HG03460 (cell line): ENCODE measurements around the gene RANBP3.

Experiments used
- ATAC-seq: cut with Tn5 transposase; IDR thresholded peaks from one replicate; pipeline ENCODE4 v1.9.1; 2021; ENCODE audit not compliant: unreplicated experiment

The RANBP3 gene

DNA sequence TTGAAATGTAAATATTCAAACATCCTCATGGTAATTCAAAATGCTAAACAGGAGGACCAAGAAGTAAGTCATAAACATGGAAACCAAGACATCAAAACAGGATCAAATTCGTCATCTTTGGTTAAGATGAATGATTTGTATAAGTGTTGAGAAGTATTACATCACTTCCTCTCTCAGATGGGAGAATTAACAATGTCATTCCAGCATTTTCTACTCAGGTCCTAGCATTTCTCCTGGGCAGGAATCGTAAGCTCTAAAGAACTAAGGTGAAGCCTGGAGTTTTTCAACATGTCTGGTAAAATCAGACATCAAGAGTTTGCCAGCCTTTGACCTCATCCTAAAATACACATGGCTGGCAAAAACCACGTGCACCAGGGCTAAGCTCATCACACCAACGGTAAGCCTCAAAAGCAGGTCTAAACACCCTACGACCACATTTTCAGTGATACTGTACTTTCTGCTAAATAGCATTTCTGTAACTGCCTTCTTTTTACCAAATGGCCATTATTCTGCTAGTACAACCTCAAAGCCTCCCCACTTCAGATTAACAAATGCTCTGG is 24.8 kb downstream of the RANBP3 start:
- no peak for ATAC-seq

- no peak for ATAC-seq
Measured at GRCh38 chr19:5952193-5953029, 25.5 kb downstream of the RANBP3 start.

- ATAC-seq: no peak
Measured at GRCh38 chr19:5951338-5951861, 26.5 kb downstream of the RANBP3 start.

- no peak for ATAC-seq
Measured at GRCh38 chr19:5950741-5951140, 27.2 kb downstream of the RANBP3 start.

DNA sequence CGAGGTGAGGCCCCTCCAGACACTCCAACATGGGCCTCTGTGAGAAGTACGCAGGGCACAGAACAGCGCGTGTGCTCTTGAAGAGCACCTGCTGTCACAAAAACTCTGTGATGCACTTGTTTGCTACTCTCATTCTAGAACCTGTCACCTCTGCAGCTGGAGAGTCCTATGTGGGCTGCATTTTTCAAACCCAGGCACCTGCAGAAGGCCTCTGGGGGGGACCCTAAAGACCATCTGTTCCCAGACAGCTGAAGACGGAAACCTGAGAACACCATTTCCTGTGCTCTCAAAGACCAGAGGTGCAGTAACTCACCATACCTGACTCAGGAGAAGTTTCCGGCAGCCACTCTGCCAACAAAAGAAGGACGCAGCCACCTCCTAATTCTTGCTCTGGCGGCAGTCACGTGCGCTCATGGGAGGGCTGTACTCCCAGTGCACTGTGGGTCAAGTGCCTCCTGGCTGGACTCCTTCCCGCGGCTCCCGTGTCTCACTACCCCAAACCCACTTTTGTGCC is 28.1 kb downstream of the RANBP3 start:
- no peak for ATAC-seq

GRCh38 chr19:5948752-5949564 is 29.0 kb downstream of the RANBP3 start:
- ATAC-seq: no peak

DNA sequence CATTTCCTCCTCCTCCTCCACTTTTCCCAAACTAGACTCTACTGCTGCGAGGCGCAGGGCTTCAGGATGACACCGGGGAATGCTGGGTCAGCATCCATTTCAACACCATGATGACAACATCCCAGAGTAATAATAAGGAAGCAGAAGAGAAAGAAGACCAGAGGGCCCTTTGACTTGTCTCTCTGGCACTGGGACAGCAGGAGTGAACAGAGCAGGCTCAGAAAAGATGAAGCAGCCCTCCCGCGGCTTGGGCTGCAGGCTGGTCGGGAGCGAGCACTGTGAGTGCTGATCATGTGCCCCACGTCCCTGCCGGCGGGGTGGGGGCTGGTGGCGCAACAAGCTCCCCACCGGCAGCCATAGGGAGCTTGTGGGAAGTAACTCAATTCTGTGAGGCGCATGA is 30.5 kb downstream of the RANBP3 start:
- ATAC-seq: no peak

- no peak for ATAC-seq
Measured at GRCh38 chr19:5943623-5944022, 34.3 kb downstream of the RANBP3 start.

DNA sequence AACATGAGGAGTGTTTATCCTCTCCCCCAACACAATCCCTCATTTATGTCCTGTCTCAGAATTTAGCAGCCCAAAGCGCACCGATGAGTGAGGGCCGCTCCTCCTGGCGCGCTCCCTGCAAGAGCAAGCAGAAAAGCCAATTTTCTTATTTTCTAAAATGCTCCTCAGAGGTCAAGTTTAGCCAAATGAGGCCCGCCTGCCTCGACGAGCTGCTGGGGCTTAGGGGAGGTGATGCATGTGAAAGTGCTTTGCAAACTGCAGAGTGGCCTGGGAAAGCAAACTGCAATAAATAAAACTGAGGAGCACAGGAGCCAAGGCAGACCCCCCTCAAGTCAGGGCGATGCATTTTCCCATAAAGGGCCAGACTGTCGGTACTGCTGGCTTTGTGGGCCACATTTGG is 34.9 kb downstream of the RANBP3 start:
- no peak for ATAC-seq

- ATAC-seq: no peak
Measured at GRCh38 chr19:5941673-5942072, 36.3 kb downstream of the RANBP3 start.

- ATAC-seq: no peak
Measured at GRCh38 chr19:5940260-5941208, 37.4 kb downstream of the RANBP3 start.

GRCh38 chr19:5937550-5937949 is 40.4 kb downstream of the RANBP3 start:
- ATAC-seq: no peak

DNA sequence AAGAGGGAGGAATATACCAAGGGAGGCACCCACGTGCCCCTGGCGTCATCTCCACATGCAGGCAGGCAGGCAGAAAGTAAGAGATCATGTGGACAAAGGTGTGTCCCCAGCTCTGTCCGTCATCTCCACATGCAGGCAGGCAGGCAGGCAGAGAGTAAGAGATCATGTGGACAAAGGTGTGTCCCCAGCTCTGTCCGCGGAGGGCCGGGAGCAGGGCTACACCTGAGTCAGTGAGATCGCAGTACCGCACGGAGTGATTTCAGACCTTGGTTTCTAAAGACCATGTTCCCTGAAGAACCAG is 41.7 kb downstream of the RANBP3 start:
- ATAC-seq: no peak

DNA sequence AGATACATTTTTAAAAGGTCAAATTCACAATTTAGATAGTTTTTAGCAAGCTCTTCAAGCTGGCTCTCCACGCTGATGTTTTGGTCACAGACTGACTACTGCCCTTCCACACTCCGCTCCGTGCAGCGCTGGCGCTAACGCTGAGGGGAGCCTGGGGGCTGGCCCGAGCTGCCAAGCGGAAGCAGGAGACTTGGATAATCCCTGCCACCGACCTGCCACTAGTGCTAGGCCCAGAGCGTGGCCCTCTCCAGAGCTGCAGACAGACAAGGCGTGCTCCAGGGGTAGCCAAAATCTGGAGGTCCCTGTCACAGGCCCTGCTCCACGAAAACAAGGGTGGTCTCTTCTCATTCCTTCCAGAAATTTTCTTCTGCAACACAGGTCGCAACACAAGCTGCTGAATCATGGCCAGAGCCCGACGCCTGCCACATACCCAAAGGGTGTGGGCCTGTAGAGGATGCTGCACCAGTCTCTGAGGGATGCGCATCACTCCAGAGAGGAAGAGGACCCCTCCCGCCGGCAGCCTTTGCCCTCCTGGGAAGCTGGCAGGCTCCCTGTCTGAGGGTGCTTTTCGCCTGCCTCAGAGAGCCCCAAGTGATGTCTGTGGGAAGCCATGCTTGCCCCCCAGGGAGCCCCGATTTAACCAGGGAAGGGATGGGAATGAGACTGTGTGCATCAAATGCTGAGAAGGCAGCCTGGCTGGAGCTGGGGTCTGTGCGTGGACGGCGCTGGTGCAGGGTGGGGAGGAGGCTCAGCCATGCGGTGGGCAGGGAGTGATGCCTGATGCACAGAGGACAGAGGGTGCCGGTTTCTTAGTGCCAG is 42.3 kb downstream of the RANBP3 start:
- no peak for ATAC-seq

GRCh38 chr19:5934774-5935472 is 43.0 kb downstream of the RANBP3 start:
- no peak for ATAC-seq

DNA sequence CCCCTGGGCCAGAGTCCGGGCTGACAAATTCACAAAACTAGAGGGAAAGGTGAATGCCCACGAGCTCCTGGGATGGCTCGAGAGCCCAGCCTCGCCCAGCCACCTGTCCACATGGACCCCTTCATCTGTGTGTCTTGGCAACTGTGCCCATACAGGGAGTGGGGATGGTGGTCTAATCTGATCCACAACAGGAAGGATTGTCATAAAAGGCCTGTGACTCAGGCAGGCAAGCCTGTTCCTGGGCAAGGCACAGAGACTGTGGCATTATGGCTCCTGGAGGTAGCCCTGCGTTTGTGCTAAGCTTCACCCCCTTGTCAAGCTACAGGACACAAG is 43.9 kb downstream of the RANBP3 start:
- no peak for ATAC-seq

GRCh38 chr19:5933391-5934068 is 44.4 kb downstream of the RANBP3 start:
- ATAC-seq: no peak

DNA sequence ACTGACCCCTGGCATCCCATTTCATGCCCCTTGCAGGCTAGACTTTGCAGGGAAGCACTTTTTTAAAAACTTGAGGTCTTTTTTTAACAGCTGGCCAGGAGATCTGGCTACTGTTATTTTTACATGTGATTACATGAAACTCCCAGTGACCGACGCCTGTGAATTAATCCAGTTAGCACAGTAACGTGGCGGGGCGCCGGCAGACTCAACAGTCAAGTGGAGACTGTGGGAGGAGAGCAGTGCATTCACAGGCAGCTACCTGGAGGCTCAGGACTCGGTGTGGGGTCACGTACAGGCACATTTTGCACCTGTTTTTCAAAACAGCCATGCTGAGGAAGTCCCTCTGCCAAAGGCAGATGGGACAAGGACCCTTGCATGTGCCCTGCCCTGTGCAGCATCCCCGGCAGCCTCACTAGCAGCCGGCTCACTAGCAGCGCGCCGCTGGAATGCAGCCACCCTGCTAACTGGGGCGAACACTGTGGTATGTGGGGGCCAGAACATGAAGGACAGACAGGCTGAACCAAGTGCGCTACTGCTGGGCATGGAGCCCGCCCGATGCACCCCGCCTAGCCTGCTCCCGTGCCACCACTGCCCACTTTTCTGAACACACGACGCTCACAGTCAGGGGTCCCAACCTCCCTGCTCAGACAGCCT is 45.2 kb downstream of the RANBP3 start:
- no peak for ATAC-seq
